ENCODE results near the gene CIAO2B.

The CIAO2B gene

GRCh38 chr16:66920924-66921680, 13.1 kb downstream of the CIAO2B start:
- no peak overlapping the region for H3K27ac ChIP-seq (ENCODE audit: low read depth, low read length, poor library complexity, severe bottlenecking)
- H2AFZ ChIP-seq (ENCODE audit: low read length) = no peak overlapping the region
- H3K79me2 ChIP-seq (ENCODE audit: insufficient read depth, low read length) = no peaks in the 10 kb centered on the region
- H3K9me3 ChIP-seq (ENCODE audit: low read length) = no peaks in the 10 kb centered on the region
- peaks cover 10% of the 10 kb centered on the region for H3K4me1 ChIP-seq (ENCODE audit: insufficient read depth, low read length, severe bottlenecking)
- H3K4me2 ChIP-seq (ENCODE audit: low read length) = no peak overlapping the region
- TF ChIP-seq EZH2 (IDR thresholded peaks at IDR 0.05; ENCODE audit: borderline replicate concordance, low read length) = no peak
- no peak for TF ChIP-seq CTCF (IDR thresholded peaks at IDR 0.05; ENCODE audit: low read length)
- no peak overlapping the region for H3K9ac ChIP-seq (ENCODE audit: low read length)
- H3K9me2 ChIP-seq (ENCODE audit: low read depth, low read length) = no peaks in the 10 kb centered on the region
- no peak overlapping the region for H3K4me3 ChIP-seq (ENCODE audit: low read depth, low read length, poor library complexity, severe bottlenecking)
- no peaks in the 10 kb centered on the region for H3K36me3 ChIP-seq (ENCODE audit: insufficient read depth, low read length)
- no peaks in the 10 kb centered on the region for H4K20me1 ChIP-seq (ENCODE audit: insufficient read depth, low read length)
- 0 out of 2 replicates have a peak, but pooled peaks cover 4% of the 10 kb centered on the region for H3K27me3 ChIP-seq (ENCODE audit: insufficient read depth, low read length)
- no peaks in the 10 kb centered on the region for H3F3A ChIP-seq (ENCODE audit: insufficient read depth, low read length)

- H3K9me2 ChIP-seq (ENCODE audit: low read depth, low read length) = no peaks in the 10 kb centered on the region
- H3K36me3 ChIP-seq (ENCODE audit: insufficient read depth, low read length) = no peaks in the 10 kb centered on the region
- 0 out of 2 replicates have a peak, but pooled peaks cover 4% of the 10 kb centered on the region for H3K27me3 ChIP-seq (ENCODE audit: insufficient read depth, low read length)
- H3K4me2 ChIP-seq (ENCODE audit: low read length) = no peak overlapping the region
- H3K27ac ChIP-seq (ENCODE audit: low read depth, low read length, poor library complexity, severe bottlenecking) = no peak overlapping the region
- H3K4me3 ChIP-seq (ENCODE audit: low read depth, low read length, poor library complexity, severe bottlenecking) = no peak overlapping the region
- no peaks in the 10 kb centered on the region for H3F3A ChIP-seq (ENCODE audit: insufficient read depth, low read length)
- no peak for TF ChIP-seq CTCF (IDR thresholded peaks at IDR 0.05; ENCODE audit: low read length)
- no peak for TF ChIP-seq EZH2 (IDR thresholded peaks at IDR 0.05; ENCODE audit: borderline replicate concordance, low read length)
- H3K4me1 ChIP-seq (ENCODE audit: insufficient read depth, low read length, severe bottlenecking) = peaks cover 7% of the 10 kb centered on the region
- no peaks in the 10 kb centered on the region for H4K20me1 ChIP-seq (ENCODE audit: insufficient read depth, low read length)
- no peak overlapping the region for H3K9ac ChIP-seq (ENCODE audit: low read length)
- no peaks in the 10 kb centered on the region for H3K79me2 ChIP-seq (ENCODE audit: insufficient read depth, low read length)
- no peaks in the 10 kb centered on the region for H3K9me3 ChIP-seq (ENCODE audit: low read length)
- no peak overlapping the region for H2AFZ ChIP-seq (ENCODE audit: low read length)
These were observed 14.0 kb downstream of the CIAO2B start for GRCh38 chr16:66920299-66920590.

- H3K27ac ChIP-seq (ENCODE audit: low read depth, low read length, poor library complexity, severe bottlenecking) = no peak overlapping the region
- H3K9ac ChIP-seq (ENCODE audit: low read length) = no peak overlapping the region
- no peak overlapping the region for H2AFZ ChIP-seq (ENCODE audit: low read length)
These were observed 14.5 kb downstream of the CIAO2B start for GRCh38 chr16:66919569-66920298.

More at GRCh38 chr16:66919569-66920298, 14.5 kb downstream of the CIAO2B start:
- no peak overlapping the region for H3K4me3 ChIP-seq (ENCODE audit: low read depth, low read length, poor library complexity, severe bottlenecking)
- no peaks in the 10 kb centered on the region for H3F3A ChIP-seq (ENCODE audit: insufficient read depth, low read length)
- H3K9me3 ChIP-seq (ENCODE audit: low read length) = no peaks in the 10 kb centered on the region
- no peaks in the 10 kb centered on the region for H3K36me3 ChIP-seq (ENCODE audit: insufficient read depth, low read length)
- H3K4me2 ChIP-seq (ENCODE audit: low read length) = no peak overlapping the region
- H3K9me2 ChIP-seq (ENCODE audit: low read depth, low read length) = no peaks in the 10 kb centered on the region
- TF ChIP-seq CTCF (IDR thresholded peaks at IDR 0.05; ENCODE audit: low read length) (no peak), EZH2 (IDR thresholded peaks at IDR 0.05; ENCODE audit: borderline replicate concordance, low read length) (no peak)
- 0 out of 2 replicates have a peak, but pooled peaks cover 4% of the 10 kb centered on the region for H3K27me3 ChIP-seq (ENCODE audit: insufficient read depth, low read length)
- no peaks in the 10 kb centered on the region for H4K20me1 ChIP-seq (ENCODE audit: insufficient read depth, low read length)
- H3K79me2 ChIP-seq (ENCODE audit: insufficient read depth, low read length) = no peaks in the 10 kb centered on the region
- H3K4me1 ChIP-seq (ENCODE audit: insufficient read depth, low read length, severe bottlenecking) = peaks cover 2% of the 10 kb centered on the region

Measured in OCI-LY1 (cell line).